Activated CD8-positive, alpha-beta memory T cell treated with anti-CD3 and anti-CD28 coated beads for 1 hour (primary cell): ENCODE results near the gene RAB5A.
"Not testable (repeated sequence)": the region's sequence is repeated elsewhere in the genome, so short reads cannot be mapped to it uniquely, and the experiment has no call there.

Experiments
- DNase-seq, 2 donors: peaks; one replicate each; pipeline ENCODE4 v3.0.0-alpha.2; 2020; ENCODE audit warnings: low read depth in 1 of 2; ENCODE audit errors: extremely low read depth in 1 of 2

RAB5A gene, protein sequence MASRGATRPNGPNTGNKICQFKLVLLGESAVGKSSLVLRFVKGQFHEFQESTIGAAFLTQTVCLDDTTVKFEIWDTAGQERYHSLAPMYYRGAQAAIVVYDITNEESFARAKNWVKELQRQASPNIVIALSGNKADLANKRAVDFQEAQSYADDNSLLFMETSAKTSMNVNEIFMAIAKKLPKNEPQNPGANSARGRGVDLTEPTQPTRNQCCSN

DNA sequence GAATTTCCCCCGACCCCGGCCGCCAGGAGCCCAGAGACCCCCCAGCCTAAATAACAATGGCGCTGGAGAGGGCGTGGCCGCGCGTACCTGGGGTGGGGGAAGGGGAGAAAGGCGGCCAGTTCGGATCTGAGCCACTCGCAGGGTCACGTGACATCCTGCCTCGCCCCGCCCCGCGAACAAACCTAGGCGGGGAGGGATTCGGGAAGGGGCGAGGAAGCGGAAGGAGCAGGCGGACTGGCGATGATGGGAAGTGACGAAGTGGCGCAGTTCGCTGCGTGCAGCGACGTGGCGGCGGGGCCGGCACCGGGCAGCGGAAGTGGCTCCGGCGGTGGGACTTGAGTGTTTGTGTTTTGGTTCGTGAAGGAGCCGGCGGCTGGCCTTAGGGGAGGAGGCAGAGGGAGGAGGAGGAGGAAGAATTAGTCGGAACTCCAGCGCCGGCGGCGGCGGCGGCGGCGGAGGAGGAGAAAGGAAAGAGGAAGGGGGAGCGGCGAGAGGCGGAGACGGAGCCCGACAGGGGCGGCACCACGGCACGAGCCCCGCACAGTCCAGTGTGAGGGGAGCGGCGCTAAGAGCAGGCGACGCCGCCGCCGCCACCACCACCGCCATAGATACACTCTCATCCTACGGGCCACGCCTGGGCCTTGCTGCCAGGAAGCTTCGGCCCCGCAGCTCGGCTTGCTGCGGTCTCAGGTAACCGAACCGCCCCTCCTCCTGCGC lies at the start of gene RAB5A:
Gene RAB5A (plus strand): TSS at position 266 of the 717 bp plus-strand sequence. CDS start 3,802 bp downstream, outside the sequence.
- DNase-seq, result peak; percentile 89 to 92

DNA sequence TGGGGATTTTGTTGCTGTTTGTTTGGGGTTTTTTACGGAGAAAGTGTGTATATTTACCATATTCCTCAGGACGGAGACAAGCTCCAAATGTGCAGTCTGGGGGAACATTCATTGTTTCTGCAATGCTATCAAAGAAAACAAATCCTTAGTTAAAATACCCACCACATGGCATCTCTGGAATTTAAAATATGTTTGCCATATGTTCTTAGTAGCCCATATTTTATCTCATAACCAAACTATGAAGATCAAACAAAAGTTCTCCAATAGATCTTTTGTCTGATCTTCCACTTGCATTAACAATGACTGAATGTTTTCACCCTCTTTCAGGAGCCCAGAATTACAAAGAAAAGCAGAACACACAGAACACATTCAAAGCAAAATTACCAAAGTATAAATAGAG lies 48.2 kb upstream of the RAB5A start:
- DNase-seq, result no peak

DNA sequence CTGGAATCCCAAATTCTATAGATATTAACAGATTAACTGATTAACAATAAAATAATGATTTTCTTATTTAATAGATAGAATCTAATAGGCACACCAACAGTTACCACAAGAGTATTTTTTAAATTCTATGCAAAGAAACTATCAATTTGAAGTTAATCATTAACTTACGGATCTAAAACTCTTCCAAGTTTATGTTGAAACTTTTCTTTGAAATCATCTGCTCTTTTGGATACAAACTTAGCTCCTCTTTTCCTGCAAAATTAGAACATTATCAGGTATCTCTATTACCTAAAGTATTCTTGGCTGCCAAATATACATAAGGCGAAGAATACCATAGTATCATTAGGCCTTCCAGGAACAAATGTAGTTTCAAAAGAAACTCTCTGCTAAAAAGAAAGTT lies 47.6 kb upstream of the RAB5A start:
- DNase-seq, result no peak

DNA sequence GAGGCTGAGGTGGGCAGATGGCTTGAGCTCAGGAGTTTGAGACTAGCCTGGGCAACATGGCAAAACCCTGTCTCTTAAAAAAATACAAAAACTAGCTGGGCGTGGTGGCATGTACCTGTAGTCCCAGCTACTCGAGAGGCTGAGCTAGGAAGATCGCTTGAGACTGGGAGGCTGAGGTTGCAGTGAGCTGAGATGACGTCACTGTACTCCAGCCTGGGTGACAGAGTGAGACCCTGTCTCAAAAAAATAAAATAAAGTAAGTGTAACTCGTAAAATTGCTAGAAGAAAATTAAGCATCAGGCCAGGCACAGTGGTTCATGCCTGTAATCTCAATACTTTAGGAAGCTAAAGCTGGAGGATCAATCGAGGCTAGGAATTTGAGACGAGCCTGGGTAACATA lies 47.1 kb upstream of the RAB5A start:
- not testable (repeated sequence) for DNase-seq

DNA sequence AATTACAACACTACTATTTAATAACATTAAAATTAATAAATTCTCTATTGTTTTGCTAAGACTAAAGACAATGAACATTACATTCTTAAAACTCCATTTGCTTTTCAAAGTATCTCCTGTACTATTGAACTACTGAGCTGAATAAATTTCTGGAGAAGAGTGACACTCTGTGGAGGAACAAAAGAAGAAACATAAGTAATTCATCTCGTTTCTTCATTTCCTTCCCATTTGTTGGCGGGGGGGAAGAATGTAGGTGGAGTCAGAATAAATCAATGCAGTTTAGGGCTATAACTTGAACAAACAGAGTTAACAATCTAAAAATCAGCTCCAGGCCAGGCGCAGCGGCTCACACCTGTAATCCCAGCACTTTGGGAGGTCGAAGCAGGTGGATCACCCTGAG lies 45.6 kb upstream of the RAB5A start:
- no peak for DNase-seq

DNA sequence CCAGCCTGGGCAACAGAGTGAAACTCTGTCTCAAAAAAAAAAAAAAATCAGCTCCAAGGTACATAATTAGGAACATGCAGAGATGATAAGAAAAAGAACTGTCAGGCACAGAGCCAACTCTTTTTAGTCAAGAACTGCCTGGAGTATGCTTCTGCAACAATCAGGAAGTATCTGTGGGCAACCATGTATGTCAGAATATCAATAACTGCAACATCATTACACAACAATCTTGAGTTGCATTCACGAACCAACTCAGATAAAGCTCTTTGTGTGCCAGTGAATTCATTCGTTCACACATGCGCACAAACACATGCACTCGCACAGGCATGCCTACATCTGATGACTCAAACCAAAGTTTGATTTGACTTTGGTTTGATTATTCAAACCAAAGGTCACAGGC lies 45.0 kb upstream of the RAB5A start:
- DNase-seq, result no peak

DNA sequence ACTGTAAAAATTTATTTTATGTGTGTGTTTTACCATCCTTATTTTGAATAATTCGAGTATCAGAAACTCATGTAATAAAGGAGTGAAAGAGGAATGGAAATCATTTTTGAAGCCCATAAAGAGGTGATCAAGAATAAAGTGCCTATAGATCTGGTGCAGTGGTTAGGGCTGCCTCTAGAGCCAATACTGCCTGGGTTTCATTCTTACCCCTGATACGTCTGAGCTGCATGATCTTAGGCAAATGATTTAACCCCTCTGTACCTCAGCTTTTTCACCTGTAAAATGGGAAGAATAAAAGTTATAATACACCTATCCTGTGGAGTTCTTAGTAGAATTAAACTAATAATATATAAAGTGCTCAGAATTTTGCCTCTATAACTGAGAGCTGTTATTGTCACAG lies 43.2 kb upstream of the RAB5A start:
- no peak for DNase-seq

DNA sequence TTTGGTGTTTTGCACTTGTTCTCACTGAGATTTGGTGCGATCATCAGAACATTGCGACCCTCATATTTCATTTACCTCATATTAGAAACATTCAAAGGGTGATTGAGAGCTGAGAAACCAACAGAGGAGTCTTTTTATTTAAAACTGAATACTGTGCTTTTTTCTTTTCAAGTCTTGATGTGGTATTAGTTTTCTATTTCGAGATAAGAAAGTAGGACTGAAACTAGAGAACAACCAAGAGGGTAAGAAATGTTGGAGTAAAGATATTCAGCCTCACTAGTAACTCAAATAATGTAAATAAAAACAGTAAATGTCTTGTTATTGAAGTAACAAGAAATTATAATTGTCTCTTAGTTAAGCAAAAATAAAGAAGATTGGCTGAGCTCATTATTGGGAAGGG lies 39.4 kb upstream of the RAB5A start:
- DNase-seq, result no peak

DNA sequence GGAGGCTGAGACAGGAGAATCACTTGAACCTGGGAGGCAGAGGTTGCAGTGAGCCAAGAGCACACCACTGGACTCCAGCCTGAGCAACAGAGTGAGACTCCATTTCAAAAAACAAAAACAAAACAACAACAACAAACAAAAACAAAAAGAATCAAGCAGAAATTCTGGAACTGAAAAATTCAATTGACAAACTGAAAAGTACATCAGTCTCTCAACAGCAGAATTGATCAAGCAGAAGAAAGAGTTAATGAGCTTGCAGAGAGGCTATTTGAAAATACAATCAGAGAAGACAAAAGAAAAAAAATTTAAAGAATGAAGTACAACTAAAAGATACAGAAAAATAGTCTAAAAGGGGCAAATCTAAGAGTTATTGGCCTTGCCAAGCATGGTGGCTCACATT lies 35.4 kb upstream of the RAB5A start:
- DNase-seq, result no peak

DNA sequence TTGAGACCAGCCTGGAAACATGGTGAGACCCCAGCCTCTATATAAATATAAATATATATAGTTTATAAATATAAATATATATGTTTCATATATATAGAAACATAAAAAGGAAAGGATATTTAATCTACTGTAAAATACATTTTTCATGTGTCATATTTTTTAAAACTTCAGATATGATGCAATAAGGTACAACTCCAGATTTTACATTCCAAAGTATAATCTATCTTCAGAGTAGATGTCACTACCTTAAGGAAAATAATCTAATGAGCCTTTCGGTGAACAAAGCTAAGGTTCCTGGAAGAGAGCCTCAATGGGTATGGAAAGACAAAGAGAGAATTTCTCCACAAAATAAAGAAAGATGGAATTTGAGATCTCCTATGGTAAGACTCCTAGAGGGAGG lies 29.7 kb upstream of the RAB5A start:
- DNase-seq, result no peak

DNA sequence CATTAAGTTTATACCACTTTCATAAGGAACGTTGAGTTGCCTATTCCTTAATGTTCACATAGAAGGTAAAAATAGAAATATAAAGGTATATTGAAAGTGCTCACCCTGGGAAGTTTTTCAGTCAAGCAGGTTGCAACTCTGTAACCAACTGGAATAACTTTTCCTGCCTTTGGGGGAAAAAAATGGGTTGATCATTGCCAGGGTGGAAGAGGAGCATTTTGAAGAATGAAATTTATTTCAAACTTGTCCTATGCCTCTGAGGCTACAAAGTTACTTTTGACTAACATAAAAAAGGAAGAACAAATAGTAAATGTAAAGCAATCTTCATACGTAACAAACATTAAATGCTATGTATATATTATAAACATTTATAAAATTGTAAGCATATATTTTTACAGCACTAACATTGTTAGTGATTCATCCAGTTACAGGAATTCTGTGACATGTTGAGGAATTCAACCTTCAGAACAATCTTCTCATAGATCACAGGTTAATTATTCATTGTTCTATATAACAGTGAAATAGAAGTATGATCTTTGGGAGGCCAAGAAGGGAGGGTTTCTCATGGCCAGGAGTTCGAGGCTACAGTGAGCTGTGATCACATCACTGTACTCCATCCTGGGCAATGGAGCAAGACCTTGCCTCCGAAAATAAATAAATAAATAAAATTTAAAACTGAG lies 26.4 kb upstream of the RAB5A start:
- no peak for DNase-seq

DNA sequence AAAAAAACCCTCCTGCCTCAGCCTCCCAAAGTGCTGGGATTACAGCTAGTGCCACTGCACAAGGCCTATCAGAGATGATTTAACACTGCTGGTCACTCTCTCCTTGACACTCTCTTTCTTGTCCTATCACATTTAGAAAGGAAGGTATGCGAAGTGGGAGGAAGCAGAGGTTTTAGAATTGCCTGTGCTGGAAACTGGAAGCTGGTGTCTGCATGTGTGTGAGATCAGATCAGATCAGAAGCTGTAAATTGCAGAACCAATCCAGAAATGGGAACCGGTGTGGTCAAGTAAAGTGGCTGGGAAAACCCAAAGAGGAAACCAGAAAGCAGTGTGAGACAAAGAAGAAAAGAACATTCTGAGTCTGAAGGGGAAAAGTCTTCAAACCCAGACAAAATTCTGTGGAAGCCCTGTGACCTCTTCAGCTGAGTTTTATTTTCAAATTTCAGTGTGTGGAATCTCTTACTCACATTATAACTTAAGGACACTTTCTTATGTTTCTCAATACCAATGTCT lies 15.7 kb upstream of the RAB5A start:
- DNase-seq, result no peak

DNA sequence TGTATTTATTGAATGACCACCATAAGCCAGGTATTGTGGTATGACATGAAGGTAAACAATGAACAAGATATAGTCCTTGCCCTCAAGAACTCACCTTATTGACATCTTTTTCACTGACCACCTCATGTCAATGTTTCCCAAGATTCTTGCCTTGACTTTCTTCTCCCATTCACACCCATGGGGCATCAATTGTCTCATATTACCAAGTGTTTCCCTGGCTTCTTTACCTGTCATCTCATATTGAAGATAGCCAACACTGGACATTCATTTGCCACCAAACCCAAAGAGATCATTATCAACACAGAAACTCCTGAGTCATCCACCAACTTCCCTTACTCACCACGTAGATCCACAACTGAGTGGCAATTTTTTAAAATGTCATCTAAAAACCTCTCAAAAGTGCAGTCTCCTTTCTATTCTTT lies 15.1 kb upstream of the RAB5A start:
- DNase-seq, result no peak

DNA sequence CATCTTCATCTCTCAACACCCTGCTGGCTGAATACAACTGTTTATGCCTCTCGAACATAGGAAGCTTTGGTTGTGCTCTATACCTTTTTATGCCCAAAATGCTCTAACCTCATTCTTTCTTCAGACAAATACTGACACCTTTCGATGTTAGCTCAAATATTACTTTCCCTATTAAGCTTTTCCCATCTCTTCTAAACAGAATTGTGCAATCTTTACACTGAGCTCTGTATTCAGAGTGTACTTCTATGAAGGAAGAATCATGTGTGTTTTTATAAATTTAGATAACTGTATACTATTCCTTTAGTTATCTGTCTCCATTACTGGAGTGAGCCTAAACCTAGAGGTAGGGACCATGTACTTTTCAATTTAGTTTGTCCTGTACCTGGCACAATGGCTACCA lies 14.5 kb upstream of the RAB5A start:
- no peak for DNase-seq

DNA sequence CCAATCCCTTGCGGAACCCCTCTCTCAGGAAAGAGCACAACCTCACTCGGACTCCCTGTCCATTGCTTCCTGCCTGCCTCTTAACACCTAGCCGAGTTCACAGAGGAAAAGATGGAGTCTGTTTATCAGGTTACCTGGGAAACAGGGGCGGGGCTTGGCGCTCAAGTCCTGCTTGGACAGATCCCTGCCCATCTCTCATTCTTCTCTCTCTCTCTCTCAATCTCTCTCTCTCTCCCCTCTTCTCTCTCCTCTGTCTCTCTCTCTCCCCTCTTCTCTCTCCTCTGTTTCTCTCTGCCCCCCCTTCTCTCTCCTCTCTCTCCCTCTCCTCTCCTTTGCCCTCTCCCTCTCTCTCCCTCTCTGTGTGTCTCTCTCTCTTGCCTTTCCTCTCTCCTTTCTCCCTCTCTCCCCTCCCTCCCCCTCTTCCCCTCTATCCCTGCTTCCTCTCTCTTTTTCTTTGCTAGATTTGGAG lies 12.8 kb upstream of the RAB5A start, which contains the start of gene EFHB:
Gene EFHB (minus strand): TSS at position 120 of the 469 bp plus-strand sequence. CDS start 199 bp downstream, outside the sequence.
- no peak for DNase-seq

DNA sequence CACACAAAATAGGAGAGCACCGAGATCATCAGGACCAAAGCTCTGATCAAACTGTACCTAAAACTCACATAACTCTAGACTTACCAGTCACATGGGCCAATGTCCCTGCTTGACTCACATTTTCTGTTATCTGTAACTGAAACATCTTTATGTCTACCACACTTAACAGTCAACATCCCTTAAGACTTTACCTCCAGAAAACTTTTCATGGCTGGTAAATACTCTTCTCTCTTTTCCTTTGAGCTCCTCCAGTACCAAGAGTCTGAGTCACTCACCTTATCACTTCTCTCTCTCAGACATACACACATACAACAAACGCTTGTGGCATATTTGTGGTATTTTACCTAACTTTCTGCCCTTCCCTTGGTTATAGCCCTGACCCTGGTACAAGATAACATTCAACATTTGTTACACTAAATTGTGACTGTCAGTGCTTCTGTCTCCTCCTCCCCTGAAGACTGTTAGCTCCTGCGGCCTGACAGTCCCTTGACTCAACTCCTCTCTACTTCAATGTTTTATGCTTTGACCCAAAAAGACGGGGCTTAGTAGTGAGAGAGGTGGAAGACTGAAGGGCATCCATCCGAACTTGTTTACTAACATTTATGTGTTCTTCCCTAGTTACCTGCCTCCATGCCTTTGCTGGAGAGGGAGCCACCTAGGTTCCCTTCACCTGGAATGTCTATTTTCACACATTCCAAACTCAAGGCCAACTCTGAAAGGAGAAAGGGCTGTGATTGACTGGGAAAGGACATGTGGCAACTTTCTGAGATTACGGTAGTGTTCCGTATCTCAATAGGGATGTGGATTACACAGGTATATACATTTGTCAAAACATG lies 9.2 kb upstream of the RAB5A start:
- DNase-seq, result no peak

DNA sequence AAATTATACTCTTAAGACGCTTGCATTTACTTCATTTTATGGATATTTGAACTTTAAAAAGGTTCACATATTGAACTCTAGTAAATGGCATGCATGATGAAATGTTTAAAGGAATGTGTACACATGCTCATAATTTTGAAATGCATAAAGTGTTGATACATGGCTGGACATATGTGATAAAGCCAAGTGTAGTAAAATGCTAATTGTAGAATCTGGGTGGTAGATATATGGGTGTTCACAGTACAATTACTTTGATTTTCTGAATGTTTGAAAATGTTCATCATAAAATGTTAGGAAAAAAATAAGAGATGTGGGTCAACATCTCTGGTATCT lies 8.6 kb upstream of the RAB5A start:
- no peak for DNase-seq

DNA sequence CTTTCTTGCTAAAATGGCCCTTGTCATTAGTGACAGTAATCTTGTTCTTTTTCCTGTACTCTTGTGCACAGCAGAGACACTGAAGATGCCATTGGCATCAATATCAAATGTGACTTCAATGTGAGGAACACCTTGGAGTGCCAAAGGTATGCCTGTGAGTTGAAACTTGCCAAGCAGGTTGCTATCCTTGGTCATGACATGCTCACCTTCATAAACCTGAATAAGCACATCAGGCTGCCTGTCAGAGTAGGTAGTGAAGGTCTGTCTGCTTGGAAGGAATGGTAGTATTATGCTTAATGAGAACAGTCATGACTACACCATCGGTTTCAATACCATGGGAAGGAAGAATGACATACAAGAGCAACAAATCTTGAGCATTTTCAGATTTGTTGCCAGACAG lies 6.3 kb upstream of the RAB5A start:
- DNase-seq, result no peak

DNA sequence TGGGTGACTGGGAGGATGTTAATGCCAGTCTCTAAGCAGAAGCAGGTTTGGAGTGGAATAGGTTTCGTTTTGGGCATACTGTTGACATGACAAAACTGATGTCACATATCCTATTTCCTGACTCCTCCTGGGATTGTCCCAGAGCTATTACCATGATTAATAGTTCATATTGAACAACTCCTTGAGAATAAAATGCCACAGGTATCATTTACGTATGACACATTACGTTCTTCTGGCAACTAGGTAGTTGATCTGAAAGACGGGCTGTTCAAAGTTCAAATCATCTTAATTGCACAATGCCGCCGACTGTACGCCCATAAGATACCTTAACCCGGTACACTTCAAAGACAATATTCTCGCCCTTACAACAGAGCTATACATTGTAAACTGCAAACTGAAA lies 1.4 kb upstream of the RAB5A start:
- no peak for DNase-seq

DNA sequence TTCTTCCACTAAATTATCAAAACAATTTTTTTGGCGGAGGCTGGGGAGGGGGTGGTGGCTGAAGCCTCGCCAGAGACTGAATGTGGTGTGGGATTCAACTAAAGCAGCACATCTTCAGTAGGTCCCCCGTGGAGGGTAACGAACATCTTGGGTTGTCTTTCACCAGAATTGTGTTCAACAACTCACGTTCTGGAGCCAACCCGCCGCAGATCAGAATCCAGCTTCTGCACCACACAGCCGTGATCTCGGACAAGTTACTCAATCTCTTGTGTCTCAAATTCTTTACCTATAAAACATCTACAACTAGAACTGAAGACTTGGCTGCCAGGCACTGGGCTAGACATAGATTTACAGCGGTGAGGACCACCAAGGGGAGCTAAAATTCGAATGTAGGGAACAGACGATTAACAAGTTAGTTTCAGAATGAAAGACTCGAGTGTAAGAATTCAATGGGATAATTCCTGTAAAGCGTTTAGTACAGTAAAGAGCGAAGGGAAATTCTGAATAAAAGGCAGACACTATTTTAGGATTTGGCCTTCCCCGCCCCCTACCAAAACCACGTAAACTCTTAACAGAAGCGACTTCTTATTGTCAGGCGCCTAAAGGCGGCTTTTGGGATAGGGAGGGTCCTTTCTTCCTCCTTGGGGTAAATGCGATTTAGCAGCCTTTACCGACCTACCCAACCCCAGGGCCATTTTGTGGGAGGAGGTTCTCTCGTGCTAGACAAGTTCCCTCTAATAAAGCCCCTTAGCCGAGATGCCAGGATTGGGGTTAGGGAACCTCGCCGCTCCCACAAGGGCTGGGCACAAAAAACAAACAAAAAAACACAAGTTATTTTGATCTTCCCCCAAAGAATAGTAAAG lies 697 bp upstream of the RAB5A start:
- no peak for DNase-seq
